Activated CD4-positive, alpha-beta T cell treated with anti-CD3 and anti-CD28 coated beads for 4 hours (primary cell): ENCODE results near the gene RERGL.
"Not testable (repeated sequence)": the region's sequence is repeated elsewhere in the genome, so short reads cannot be mapped to it uniquely, and the experiment has no call there.

ENCODE experiments used
- DNase-seq, 2 donors: peaks; one replicate each; pipeline ENCODE4 v3.0.0-alpha.2; 2020

The RERGL gene, protein sequence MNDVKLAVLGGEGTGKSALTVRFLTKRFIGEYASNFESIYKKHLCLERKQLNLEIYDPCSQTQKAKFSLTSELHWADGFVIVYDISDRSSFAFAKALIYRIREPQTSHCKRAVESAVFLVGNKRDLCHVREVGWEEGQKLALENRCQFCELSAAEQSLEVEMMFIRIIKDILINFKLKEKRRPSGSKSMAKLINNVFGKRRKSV

GRCh38 chr12:18090093-18090492 lies at the start of gene RERGL:
Gene RERGL, minus strand, starts transcription at chr12:18090193. Its CDS starts 53 bp downstream, at chr12:18090140.
- no peak for DNase-seq

GRCh38 chr12:18139254-18139653 lies 49.3 kb upstream of the RERGL start:
- no peak for DNase-seq

GRCh38 chr12:18135509-18135908 lies 45.5 kb upstream of the RERGL start:
- no peak for DNase-seq

GRCh38 chr12:18135086-18135485 lies 45.1 kb upstream of the RERGL start:
- DNase-seq: no peak

DNA sequence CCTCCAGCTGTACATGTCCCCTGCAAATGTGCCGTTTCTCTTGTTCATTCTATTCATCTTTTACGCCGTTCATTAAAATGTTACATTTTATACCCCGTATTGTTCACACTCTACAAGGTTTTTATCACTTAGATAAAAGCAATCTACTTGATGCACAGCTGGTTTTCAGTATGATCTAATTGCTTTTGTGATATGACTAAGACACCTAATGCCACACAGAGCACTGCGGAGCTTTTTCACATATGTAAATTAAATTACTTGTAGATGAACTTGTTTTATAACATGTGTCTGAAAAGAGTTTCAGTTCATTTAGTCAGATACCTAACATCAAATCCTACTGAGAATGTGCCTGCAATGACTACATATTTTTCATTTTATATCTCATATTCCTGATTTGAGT lies 40.9 kb upstream of the RERGL start:
- no peak for DNase-seq

DNA sequence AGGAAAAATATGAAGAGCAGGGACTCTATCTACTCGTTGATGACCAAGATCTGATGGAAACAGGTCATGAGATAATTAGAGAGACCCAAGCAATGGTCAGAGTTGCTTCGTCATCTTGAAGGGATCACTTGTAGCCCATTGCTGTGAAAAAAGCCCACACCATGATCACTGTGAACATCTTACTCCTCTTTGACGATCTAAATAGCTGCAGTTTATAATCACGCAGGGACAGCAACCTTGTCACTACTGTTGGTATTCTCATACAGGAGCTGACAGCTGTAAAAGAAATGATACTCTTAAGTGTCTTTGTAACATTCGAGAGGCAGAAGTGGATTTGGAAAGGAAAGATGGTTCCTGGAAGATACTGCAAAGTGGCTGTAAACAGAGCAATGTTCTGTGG lies 33.7 kb upstream of the RERGL start:
- no peak for DNase-seq

- DNase-seq: no peak
Measured at GRCh38 chr12:18120899-18121298, 30.9 kb upstream of the RERGL start.

- no peak for DNase-seq
Measured at GRCh38 chr12:18108611-18109010, 18.6 kb upstream of the RERGL start.

GRCh38 chr12:18103624-18104023 lies 13.6 kb upstream of the RERGL start:
- no peak for DNase-seq

DNA sequence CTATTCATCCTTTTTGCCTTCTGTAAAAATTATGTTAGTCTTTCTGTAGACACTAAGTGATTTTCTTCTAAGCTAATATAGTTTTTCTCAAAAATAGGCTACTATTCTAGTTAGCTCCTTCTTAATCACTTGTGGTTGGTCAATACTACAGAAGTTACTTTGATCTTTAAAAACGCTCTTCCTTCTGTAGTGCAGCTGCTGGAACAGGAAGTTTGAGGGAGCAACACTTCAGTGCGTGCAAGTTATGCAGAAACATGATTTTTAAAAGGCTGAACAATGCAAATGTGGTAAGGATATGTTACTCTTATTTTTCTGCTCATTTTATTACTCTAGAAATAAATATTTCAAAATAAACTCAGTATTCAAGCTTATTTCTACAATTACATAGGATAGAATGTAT lies 11.1 kb upstream of the RERGL start:
- no peak for DNase-seq

- DNase-seq: no peak
Measured at GRCh38 chr12:18084080-18084479, 5.9 kb downstream of the RERGL start.

- DNase-seq: no peak
Measured at GRCh38 chr12:18079541-18080246, 10.3 kb downstream of the RERGL start.

GRCh38 chr12:18074001-18074400 lies 16.0 kb downstream of the RERGL start:
- DNase-seq: no peak

DNA sequence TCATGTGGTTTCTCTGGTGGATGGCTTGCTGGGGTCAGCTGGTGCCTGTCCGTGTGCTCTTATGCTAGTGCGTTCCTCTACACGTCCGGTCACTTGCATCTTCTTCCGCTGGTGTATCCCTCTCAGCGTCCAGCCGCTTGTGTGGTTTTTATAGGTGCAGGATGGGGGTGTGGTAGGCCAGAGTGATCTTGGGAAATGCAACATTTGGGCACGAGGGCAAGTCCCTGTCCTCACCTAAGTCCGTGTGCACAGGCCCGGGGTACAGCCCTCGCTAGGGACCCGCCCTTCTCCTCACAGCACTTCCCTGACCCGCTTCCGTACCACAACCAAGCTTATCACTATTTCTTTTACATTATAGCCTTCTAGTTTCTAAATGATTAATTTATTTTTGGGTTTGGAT lies 17.3 kb downstream of the RERGL start:
- DNase-seq: no peak

DNA sequence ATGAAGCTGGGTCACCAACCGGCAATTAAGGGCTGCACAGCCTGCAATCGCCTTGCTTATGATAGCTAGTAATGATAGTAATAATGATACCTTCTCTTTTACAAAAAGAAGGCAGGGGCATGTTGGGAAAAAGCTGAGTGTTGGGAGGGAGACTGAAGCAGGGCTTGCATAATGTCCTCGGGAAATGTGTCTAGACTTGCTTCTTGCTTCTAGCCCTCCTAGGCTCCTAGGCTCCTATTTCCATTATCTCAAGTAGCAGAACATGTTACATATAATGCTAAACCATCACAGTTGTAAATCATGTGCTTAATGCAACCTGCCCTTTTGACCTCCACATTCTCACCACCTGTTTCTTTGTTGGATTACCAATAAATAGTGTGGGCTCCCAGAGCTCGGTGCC lies 18.7 kb downstream of the RERGL start:
- DNase-seq: no peak

DNA sequence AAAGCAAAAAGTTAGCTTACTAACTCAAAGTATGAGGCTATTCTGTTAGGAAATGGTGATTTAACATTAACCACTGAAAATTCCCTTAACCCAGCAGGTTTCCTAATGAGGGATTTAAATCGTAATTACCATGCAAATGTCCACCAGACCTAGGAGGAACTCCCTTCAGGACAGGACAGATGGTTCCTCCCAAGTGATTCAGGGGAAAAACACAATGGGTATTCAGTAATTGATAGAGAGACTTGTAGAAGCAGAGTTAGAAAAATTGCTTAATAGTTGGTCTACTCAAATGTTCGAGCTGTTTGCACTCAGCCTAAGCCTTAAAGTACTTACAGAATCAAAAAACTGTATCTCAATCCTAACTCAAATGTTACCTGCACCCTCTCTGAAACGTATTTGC lies 21.6 kb downstream of the RERGL start:
- no peak for DNase-seq

GRCh38 chr12:18066666-18067065 lies 23.3 kb downstream of the RERGL start:
- no peak for DNase-seq

DNA sequence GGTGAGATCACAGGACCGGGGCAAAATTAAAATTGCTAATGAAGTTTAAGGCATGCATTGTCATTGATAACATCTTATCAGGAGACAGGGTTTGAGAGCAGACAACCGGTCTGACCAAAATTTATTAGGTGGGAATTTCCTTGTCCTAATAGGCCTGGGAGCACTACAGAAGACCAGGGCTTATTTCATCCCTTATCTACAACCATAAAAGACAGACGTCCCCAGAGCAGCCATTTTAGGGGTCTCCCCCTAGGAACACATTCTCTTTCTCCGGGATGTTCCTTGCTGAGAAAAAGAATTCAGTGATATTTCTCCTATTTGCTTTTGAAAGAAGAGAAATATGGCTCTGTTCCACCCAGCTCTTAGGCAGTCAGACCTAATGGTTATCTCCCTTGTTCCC lies 27.1 kb downstream of the RERGL start:
- not testable (repeated sequence) for DNase-seq

DNA sequence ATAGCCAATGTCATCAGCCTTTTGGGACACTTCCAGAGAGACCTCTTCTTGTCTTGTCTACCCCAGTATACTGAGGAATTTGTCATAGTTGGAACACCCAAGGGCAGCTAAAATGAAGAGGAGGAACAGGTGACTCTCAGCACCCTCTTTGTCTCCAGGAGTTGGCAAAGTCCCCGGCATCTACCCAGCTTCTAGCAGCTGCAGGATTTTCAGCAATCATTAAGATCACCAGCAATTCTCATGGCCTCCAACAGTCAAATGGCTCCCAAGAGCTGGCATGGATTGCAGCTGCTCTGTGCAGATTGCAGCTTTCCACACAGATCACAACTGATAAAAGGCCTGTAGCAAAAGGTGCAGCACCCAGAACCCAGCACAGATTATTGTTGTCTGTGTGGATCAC lies 32.9 kb downstream of the RERGL start:
- DNase-seq: no peak

DNA sequence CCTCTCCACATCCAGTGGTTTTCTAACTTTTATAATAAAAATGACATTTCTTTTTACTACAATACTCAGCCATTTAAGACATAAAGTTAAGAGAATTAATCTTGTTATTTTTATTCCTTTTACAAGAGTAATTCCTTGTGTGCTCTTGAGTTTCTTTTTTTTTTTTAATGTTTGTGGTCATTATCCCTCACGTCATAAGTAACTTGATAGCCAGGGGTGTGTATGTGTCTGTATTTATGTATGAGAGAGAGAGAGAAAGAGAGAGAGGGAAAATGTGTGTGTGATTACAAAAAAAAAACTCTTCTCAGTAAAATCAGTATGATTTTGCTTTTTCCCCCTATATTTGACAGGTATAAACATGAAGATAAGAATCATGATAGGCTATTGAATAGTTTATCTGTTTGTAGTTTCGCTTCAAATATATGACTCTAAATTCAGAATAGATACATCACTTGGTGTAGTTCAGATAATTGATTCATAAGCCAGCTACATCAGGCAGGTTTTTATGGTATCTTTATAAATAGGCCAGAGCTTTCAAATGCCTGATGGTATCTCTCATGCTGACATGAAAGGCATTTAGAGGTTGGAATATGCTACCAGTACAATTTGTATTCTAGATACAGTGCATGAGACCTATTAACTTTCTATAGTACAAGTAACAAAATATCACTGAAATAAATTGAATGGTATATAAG lies 34.9 kb downstream of the RERGL start:
- DNase-seq: no peak

GRCh38 chr12:18045446-18045992 lies 44.5 kb downstream of the RERGL start:
- DNase-seq: no peak

DNA sequence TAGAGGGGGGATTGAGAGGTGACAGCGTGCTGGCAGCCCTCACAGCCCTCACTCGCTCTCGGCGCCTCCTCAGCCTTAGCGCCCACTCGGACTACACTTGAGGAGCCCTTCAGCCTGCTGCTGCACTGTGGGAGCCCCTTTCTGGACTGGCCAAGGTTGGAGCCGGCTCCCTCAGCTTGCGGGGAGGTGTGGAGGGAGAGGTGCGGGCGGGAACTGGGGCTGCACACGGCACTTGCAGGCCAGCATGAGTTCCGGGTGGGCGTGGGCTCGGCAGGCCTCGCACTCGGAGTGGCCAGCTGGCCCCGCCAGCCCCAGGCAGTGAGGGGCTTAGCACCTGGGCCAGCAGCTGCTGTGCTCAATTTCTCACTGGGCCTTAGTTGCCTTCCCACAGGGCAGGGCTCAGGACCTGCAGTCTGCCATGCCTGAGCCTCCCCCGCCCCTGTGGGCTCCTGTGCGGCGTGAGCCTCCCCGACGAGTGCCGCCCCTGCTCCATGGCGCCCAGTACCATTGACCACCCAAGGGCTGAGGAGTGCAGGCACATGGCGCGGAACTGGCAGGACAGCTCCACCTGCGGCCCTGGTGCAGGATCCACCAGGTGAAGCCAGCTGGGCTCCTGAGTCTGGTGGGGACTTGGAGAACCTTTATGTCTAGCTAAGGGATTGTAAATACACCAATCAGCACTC lies 49.8 kb downstream of the RERGL start:
- not testable (repeated sequence) for DNase-seq
